ENCODE measurements around the gene APOL6.
A peak's percentile ranks its signal among the peaks of the same experiment; 100 is the strongest.

Gene APOL6

GRCh38 chr22:35608088-35608487 is 40.2 kb upstream of the APOL6 start:
- H3K4me3 ChIP-seq (ENCODE audit: low read length in 2 of 2): no peak overlapping the region
- no peak overlapping the region for H3K9ac ChIP-seq (ENCODE audit: low read depth in 1 of 2, low read length in 2 of 2)
- H3K4me1 ChIP-seq (ENCODE audit: control insufficient read depth in 2 of 2, insufficient read depth in 2 of 2, low read length in 2 of 2): peaks cover 3 to 8% of the 10 kb centered on the region in 2 donors
- no peak overlapping the region for H3K27ac ChIP-seq (ENCODE audit: low read depth in 2 of 2, low read length in 2 of 2)
- no peaks in the 10 kb centered on the region for H3K36me3 ChIP-seq (ENCODE audit: control insufficient read depth in 2 of 2, insufficient read depth in 2 of 2, low read length in 2 of 2)
- H3K9me3 ChIP-seq (ENCODE audit: control insufficient read depth in 2 of 2, low read length in 2 of 2): no peaks in the 10 kb centered on the region
- H3K27me3 ChIP-seq (ENCODE audit: control insufficient read depth in 2 of 2, insufficient read depth in 2 of 2, low read length in 2 of 2): no peaks in the 10 kb centered on the region

- no peak overlapping the region for H3K9ac ChIP-seq (ENCODE audit: low read depth in 1 of 2, low read length in 2 of 2)
- H3K9me3 ChIP-seq (ENCODE audit: control insufficient read depth in 2 of 2, low read length in 2 of 2): no peaks in the 10 kb centered on the region
- no peaks in the 10 kb centered on the region for H3K36me3 ChIP-seq (ENCODE audit: control insufficient read depth in 2 of 2, insufficient read depth in 2 of 2, low read length in 2 of 2)
- H3K27me3 ChIP-seq (ENCODE audit: control insufficient read depth in 2 of 2, insufficient read depth in 2 of 2, low read length in 2 of 2): no peaks in the 10 kb centered on the region
- H3K27ac ChIP-seq (ENCODE audit: low read depth in 2 of 2, low read length in 2 of 2): no peak overlapping the region
- H3K4me3 ChIP-seq (ENCODE audit: low read length in 2 of 2): no peak overlapping the region
- peaks cover 3 to 8% of the 10 kb centered on the region in 2 donors for H3K4me1 ChIP-seq (ENCODE audit: control insufficient read depth in 2 of 2, insufficient read depth in 2 of 2, low read length in 2 of 2)
Measured at GRCh38 chr22:35609261-35609660, 39.0 kb upstream of the APOL6 start.

GRCh38 chr22:35609761-35610160 is 38.5 kb upstream of the APOL6 start:
- H3K27ac ChIP-seq (ENCODE audit: low read depth in 2 of 2, low read length in 2 of 2): no peak overlapping the region
- H3K9ac ChIP-seq (ENCODE audit: low read depth in 1 of 2, low read length in 2 of 2): no peak overlapping the region
- H3K27me3 ChIP-seq (ENCODE audit: control insufficient read depth in 2 of 2, insufficient read depth in 2 of 2, low read length in 2 of 2): no peaks in the 10 kb centered on the region
- no peak overlapping the region for H3K4me3 ChIP-seq (ENCODE audit: low read length in 2 of 2)
- no peaks in the 10 kb centered on the region for H3K9me3 ChIP-seq (ENCODE audit: control insufficient read depth in 2 of 2, low read length in 2 of 2)
- H3K4me1 ChIP-seq (ENCODE audit: control insufficient read depth in 2 of 2, insufficient read depth in 2 of 2, low read length in 2 of 2): peaks cover 3 to 8% of the 10 kb centered on the region in 2 donors
- H3K36me3 ChIP-seq (ENCODE audit: control insufficient read depth in 2 of 2, insufficient read depth in 2 of 2, low read length in 2 of 2): no peaks in the 10 kb centered on the region

GRCh38 chr22:35610741-35611140 is 37.5 kb upstream of the APOL6 start:
- H3K36me3 ChIP-seq (ENCODE audit: control insufficient read depth in 2 of 2, insufficient read depth in 2 of 2, low read length in 2 of 2): no peaks in the 10 kb centered on the region
- no peaks in the 10 kb centered on the region for H3K27me3 ChIP-seq (ENCODE audit: control insufficient read depth in 2 of 2, insufficient read depth in 2 of 2, low read length in 2 of 2)
- H3K4me1 ChIP-seq (ENCODE audit: control insufficient read depth in 2 of 2, insufficient read depth in 2 of 2, low read length in 2 of 2): peaks cover 3 to 8% of the 10 kb centered on the region in 2 donors
- H3K9me3 ChIP-seq (ENCODE audit: control insufficient read depth in 2 of 2, low read length in 2 of 2): no peaks in the 10 kb centered on the region
- no peak overlapping the region for H3K9ac ChIP-seq (ENCODE audit: low read depth in 1 of 2, low read length in 2 of 2)
- no peak overlapping the region for H3K27ac ChIP-seq (ENCODE audit: low read depth in 2 of 2, low read length in 2 of 2)
- no peak overlapping the region for H3K4me3 ChIP-seq (ENCODE audit: low read length in 2 of 2)

GRCh38 chr22:35611200-35611890 is 36.9 kb upstream of the APOL6 start:
- peak overlapping the region in 1 of 2 donors; percentile 78 for H3K27ac ChIP-seq (ENCODE audit: low read depth in 2 of 2, low read length in 2 of 2)
- no peak overlapping the region for H3K4me3 ChIP-seq (ENCODE audit: low read length in 2 of 2)

GRCh38 chr22:35611891-35612576 is 36.2 kb upstream of the APOL6 start:
- peaks cover 3 to 8% of the 10 kb centered on the region in 2 donors for H3K4me1 ChIP-seq (ENCODE audit: control insufficient read depth in 2 of 2, insufficient read depth in 2 of 2, low read length in 2 of 2)
- H3K36me3 ChIP-seq (ENCODE audit: control insufficient read depth in 2 of 2, insufficient read depth in 2 of 2, low read length in 2 of 2): no peaks in the 10 kb centered on the region
- H3K27me3 ChIP-seq (ENCODE audit: control insufficient read depth in 2 of 2, insufficient read depth in 2 of 2, low read length in 2 of 2): no peaks in the 10 kb centered on the region
- peak overlapping the region in 1 of 2 donors; percentile 78 for H3K27ac ChIP-seq (ENCODE audit: low read depth in 2 of 2, low read length in 2 of 2)
- H3K9me3 ChIP-seq (ENCODE audit: control insufficient read depth in 2 of 2, low read length in 2 of 2): no peaks in the 10 kb centered on the region
- no peak overlapping the region for H3K4me3 ChIP-seq (ENCODE audit: low read length in 2 of 2)
- peak overlapping the region in 1 of 2 donors; percentile 41 for H3K9ac ChIP-seq (ENCODE audit: low read depth in 1 of 2, low read length in 2 of 2)

More at GRCh38 chr22:35611200-35611890, 36.9 kb upstream of the APOL6 start:
- Histone ChIP-seq H3K9me3 (ENCODE audit: control insufficient read depth in 2 of 2, low read length in 2 of 2) (no peaks in the 10 kb centered on the region), H3K36me3 (ENCODE audit: control insufficient read depth in 2 of 2, insufficient read depth in 2 of 2, low read length in 2 of 2) (no peaks in the 10 kb centered on the region), H3K27me3 (ENCODE audit: control insufficient read depth in 2 of 2, insufficient read depth in 2 of 2, low read length in 2 of 2) (no peaks in the 10 kb centered on the region), H3K4me1 (ENCODE audit: control insufficient read depth in 2 of 2, insufficient read depth in 2 of 2, low read length in 2 of 2) (peaks cover 3 to 8% of the 10 kb centered on the region in 2 donors), H3K9ac (ENCODE audit: low read depth in 1 of 2, low read length in 2 of 2) (peak overlapping the region in 1 of 2 donors; percentile 41)

GRCh38 chr22:35612903-35613302 is 35.3 kb upstream of the APOL6 start:
- Histone ChIP-seq H3K27me3 (ENCODE audit: control insufficient read depth in 2 of 2, insufficient read depth in 2 of 2, low read length in 2 of 2) (no peaks in the 10 kb centered on the region), H3K9ac (ENCODE audit: low read depth in 1 of 2, low read length in 2 of 2) (no peak overlapping the region), H3K27ac (ENCODE audit: low read depth in 2 of 2, low read length in 2 of 2) (no peak overlapping the region), H3K4me1 (ENCODE audit: control insufficient read depth in 2 of 2, insufficient read depth in 2 of 2, low read length in 2 of 2) (peaks cover 3 to 15% of the 10 kb centered on the region in 2 donors), H3K36me3 (ENCODE audit: control insufficient read depth in 2 of 2, insufficient read depth in 2 of 2, low read length in 2 of 2) (no peaks in the 10 kb centered on the region), H3K9me3 (ENCODE audit: control insufficient read depth in 2 of 2, low read length in 2 of 2) (no peaks in the 10 kb centered on the region), H3K4me3 (ENCODE audit: low read length in 2 of 2) (no peak overlapping the region)

- no peaks in the 10 kb centered on the region for H3K36me3 ChIP-seq (ENCODE audit: control insufficient read depth in 2 of 2, insufficient read depth in 2 of 2, low read length in 2 of 2)
- H3K4me1 ChIP-seq (ENCODE audit: control insufficient read depth in 2 of 2, insufficient read depth in 2 of 2, low read length in 2 of 2): peaks cover 5 to 15% of the 10 kb centered on the region in 2 donors
- H3K4me3 ChIP-seq (ENCODE audit: low read length in 2 of 2): no peak overlapping the region
- H3K27ac ChIP-seq (ENCODE audit: low read depth in 2 of 2, low read length in 2 of 2): no peak overlapping the region
- no peak overlapping the region for H3K9ac ChIP-seq (ENCODE audit: low read depth in 1 of 2, low read length in 2 of 2)
- H3K9me3 ChIP-seq (ENCODE audit: control insufficient read depth in 2 of 2, low read length in 2 of 2): no peaks in the 10 kb centered on the region
- H3K27me3 ChIP-seq (ENCODE audit: control insufficient read depth in 2 of 2, insufficient read depth in 2 of 2, low read length in 2 of 2): no peaks in the 10 kb centered on the region
Measured at GRCh38 chr22:35614404-35614803, 33.8 kb upstream of the APOL6 start.

- H3K9ac ChIP-seq (ENCODE audit: low read depth in 1 of 2, low read length in 2 of 2): no peak overlapping the region
Measured at GRCh38 chr22:35615156-35615555, 33.1 kb upstream of the APOL6 start.

GRCh38 chr22:35616043-35616442 is 32.2 kb upstream of the APOL6 start:
- Histone ChIP-seq H3K9me3 (ENCODE audit: control insufficient read depth in 2 of 2, low read length in 2 of 2) (no peaks in the 10 kb centered on the region), H3K27me3 (ENCODE audit: control insufficient read depth in 2 of 2, insufficient read depth in 2 of 2, low read length in 2 of 2) (no peaks in the 10 kb centered on the region), H3K36me3 (ENCODE audit: control insufficient read depth in 2 of 2, insufficient read depth in 2 of 2, low read length in 2 of 2) (no peaks in the 10 kb centered on the region), H3K4me1 (ENCODE audit: control insufficient read depth in 2 of 2, insufficient read depth in 2 of 2, low read length in 2 of 2) (peaks cover 5 to 15% of the 10 kb centered on the region in 2 donors), H3K9ac (ENCODE audit: low read depth in 1 of 2, low read length in 2 of 2) (no peak overlapping the region), H3K27ac (ENCODE audit: low read depth in 2 of 2, low read length in 2 of 2) (no peak overlapping the region), H3K4me3 (ENCODE audit: low read length in 2 of 2) (no peak overlapping the region)

More at GRCh38 chr22:35615156-35615555, 33.1 kb upstream of the APOL6 start:
- H3K4me1 ChIP-seq (ENCODE audit: control insufficient read depth in 2 of 2, insufficient read depth in 2 of 2, low read length in 2 of 2): peaks cover 5 to 15% of the 10 kb centered on the region in 2 donors
- H3K4me3 ChIP-seq (ENCODE audit: low read length in 2 of 2): no peak overlapping the region
- no peaks in the 10 kb centered on the region for H3K27me3 ChIP-seq (ENCODE audit: control insufficient read depth in 2 of 2, insufficient read depth in 2 of 2, low read length in 2 of 2)
- H3K9me3 ChIP-seq (ENCODE audit: control insufficient read depth in 2 of 2, low read length in 2 of 2): no peaks in the 10 kb centered on the region
- no peaks in the 10 kb centered on the region for H3K36me3 ChIP-seq (ENCODE audit: control insufficient read depth in 2 of 2, insufficient read depth in 2 of 2, low read length in 2 of 2)
- H3K27ac ChIP-seq (ENCODE audit: low read depth in 2 of 2, low read length in 2 of 2): no peak overlapping the region
